IPS DF 6.9 (cell line): ENCODE results near the gene IL12A.

ENCODE experiments used
- DNase-seq: peaks from one replicate; pipeline ENCODE4 v3.0.0-alpha.2; 2013; ENCODE audit warnings: low read depth, low spot score
- H3K27ac ChIP-seq: one replicate; pipeline ENCODE4 v1.5.1; 2013; ENCODE audit warnings: low read length, control low read depth
- H3K27me3 ChIP-seq: 2 replicates; pipeline ENCODE4 v1.6.1; 2013; ENCODE audit warnings: mild to moderate bottlenecking, low read length; ENCODE audit not compliant: control insufficient read depth, insufficient read depth
- H3K36me3 ChIP-seq: 2 replicates; pipeline ENCODE4 v1.6.1; 2013; ENCODE audit warnings: low read length; ENCODE audit not compliant: control insufficient read depth, insufficient read depth
- H3K4me1 ChIP-seq: 2 replicates; pipeline ENCODE4 v1.6.1; 2013; ENCODE audit warnings: low read length; ENCODE audit not compliant: control insufficient read depth, insufficient read depth
- H3K4me3 ChIP-seq: 2 replicates; pipeline ENCODE4 v1.5.1; 2013; ENCODE audit warnings: mild to moderate bottlenecking, low read length
- H3K9me3 ChIP-seq: 2 replicates; pipeline ENCODE4 v1.6.1; 2013; ENCODE audit warnings: low read length, inconsistent platforms; ENCODE audit not compliant: control insufficient read depth, insufficient read depth
- WGBS: extraction: QIAGEN DNeasy Blood & Tissue Kit; methylation state at CpG from one replicate; pipeline ENCODE4 v1.1.7; 2013; ENCODE audit warnings: mixed read lengths, missing lambda C conversion rate; ENCODE audit not compliant: insufficient read length, insufficient coverage; 5-methylcytosine and 5-hydroxymethylcytosine counted together

IL12A gene

DNA sequence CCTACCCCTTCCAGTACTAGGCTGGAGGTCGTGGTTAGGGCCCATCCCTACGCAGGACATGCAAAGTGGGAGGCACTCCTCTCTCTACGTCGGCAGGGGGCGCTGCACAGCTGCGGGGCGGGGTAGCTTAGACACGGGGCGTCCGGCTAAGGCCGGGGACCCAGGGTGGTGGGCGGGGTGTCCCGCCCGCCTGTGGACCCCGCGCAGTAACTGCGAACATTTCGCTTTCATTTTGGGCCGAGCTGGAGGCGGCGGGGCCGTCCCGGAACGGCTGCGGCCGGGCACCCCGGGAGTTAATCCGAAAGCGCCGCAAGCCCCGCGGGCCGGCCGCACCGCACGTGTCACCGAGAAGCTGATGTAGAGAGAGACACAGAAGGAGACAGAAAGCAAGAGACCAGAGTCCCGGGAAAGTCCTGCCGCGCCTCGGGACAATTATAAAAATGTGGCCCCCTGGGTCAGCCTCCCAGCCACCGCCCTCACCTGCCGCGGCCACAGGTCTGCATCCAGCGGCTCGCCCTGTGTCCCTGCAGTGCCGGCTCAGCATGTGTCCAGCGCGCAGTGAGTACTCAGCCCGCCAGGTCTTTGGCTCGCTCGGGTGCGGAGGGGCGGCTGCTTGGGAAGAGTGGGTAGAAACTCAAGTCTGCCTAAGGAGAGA is at the start of gene IL12A:
TSS of gene IL12A (plus strand) at position 219 of the 655 bp plus-strand sequence.
- no peaks in the 10 kb centered on the region for H3K4me1 ChIP-seq
- H3K27ac ChIP-seq, result no peak within 1 kb of the TSS
- peak; percentile 63 for DNase-seq
- no CpG with 5 or more reads among the region's 54 CpGs for WGBS
- H3K27me3 ChIP-seq, result no peaks in the 10 kb centered on the region
- peak within 1 kb of the TSS; percentile 30; the same call in 1 of the 2 replicates for H3K4me3 ChIP-seq
- H3K9me3 ChIP-seq, result no peaks in the 10 kb centered on the region
- no peaks in the 10 kb centered on the region for H3K36me3 ChIP-seq

DNA sequence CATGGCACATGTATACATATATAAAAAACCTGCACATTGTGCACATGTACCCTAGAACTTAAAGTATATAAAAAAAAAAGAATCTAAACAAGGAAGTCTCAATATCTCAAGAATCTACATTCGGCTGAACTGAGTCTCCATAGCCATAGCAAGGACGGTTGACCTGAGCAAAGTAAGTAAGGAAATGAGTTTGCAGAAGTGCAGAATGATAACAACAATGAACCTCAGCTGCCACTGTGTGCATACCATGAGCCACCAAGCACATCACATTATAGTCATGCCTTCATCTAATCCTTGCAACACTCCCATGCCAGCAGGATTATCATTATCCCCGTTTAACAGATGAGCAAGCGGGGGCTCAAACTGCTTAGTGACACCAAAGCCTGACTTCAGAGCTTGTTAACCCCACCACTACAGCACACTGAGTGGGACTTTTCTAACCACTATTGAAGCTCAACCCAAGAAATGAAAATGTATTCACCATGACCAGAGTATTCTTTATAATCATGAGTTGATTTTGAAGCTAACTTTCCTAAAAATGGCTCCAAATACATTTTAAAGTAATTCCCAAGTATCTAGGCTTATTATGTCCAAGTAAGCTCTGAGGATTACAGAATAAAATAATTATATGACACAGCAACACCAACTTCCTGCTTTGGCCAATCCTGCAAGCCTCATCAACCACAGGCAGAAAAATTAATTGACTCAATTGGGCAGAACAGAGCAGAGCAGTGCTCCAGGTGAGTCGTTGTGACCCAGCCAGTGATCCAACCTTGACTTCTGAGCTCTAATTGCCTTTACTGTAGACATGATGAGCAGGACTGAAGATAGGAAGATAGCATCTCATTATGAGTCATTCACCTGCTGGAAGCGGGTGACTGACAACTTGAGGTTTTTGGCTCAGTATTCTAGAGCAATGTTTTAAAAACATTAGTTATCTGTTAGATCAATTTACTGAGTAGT is 47.3 kb upstream of the IL12A start:
- no peak overlapping the region for H3K27ac ChIP-seq
- H3K27me3 ChIP-seq, result no peaks in the 10 kb centered on the region
- H3K4me1 ChIP-seq, result no peaks in the 10 kb centered on the region
- DNase-seq, result no peak
- no peaks in the 10 kb centered on the region for H3K36me3 ChIP-seq
- WGBS, result no CpG with 5 or more reads among the region's 6 CpGs
- H3K4me3 ChIP-seq, result no peak overlapping the region
- H3K9me3 ChIP-seq, result no peaks in the 10 kb centered on the region

DNA sequence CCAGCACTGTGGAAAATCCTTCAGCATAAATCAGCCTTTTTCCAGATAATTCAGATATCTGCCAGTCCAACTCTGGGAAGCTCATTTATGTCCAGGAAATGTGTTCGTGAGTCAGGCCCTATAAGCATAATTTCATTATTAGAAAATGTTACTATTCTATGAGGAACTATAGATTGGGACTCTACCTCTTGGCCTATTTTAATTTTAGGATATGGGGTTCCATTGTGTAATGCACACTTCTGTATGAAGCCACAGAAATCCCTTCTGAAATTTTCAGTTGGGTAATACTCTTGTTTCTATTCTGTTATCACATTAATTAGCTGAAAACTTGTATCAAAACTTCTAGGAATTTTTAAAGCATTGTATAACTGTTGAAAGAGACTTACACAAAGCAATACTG is 43.9 kb upstream of the IL12A start:
- no peak overlapping the region for H3K4me3 ChIP-seq
- DNase-seq, result no peak
- no CpG with 5 or more reads among the region's 1 CpG for WGBS
- no peak overlapping the region for H3K27ac ChIP-seq
- no peaks in the 10 kb centered on the region for H3K27me3 ChIP-seq
- H3K9me3 ChIP-seq, result no peaks in the 10 kb centered on the region
- no peaks in the 10 kb centered on the region for H3K36me3 ChIP-seq
- H3K4me1 ChIP-seq, result no peaks in the 10 kb centered on the region

DNA sequence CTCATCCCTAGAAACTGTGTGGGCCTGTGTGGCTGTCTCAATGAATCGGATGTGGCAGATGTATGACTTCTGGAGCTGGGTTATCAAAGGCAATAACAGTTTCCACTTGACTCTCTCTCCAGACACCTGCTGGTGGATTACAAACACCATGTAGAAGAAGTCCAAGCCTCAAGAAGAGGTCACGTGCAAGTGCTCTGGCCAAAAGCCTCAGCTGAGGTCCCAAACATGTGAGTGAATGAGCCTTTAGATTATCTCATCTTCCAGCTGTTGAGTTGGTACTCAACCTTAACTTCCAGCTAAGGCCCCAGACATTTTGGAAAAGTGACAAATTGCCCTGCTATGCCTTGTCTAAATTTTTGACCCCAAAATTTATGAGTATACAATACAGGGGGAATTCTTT is 42.7 kb upstream of the IL12A start:
- DNase-seq, result no peak
- H3K27ac ChIP-seq, result no peak overlapping the region
- H3K4me1 ChIP-seq, result no peaks in the 10 kb centered on the region
- no peaks in the 10 kb centered on the region for H3K27me3 ChIP-seq
- H3K36me3 ChIP-seq, result no peaks in the 10 kb centered on the region
- WGBS, result no CpG with 5 or more reads among the region's 2 CpGs
- H3K4me3 ChIP-seq, result no peak overlapping the region
- no peaks in the 10 kb centered on the region for H3K9me3 ChIP-seq

DNA sequence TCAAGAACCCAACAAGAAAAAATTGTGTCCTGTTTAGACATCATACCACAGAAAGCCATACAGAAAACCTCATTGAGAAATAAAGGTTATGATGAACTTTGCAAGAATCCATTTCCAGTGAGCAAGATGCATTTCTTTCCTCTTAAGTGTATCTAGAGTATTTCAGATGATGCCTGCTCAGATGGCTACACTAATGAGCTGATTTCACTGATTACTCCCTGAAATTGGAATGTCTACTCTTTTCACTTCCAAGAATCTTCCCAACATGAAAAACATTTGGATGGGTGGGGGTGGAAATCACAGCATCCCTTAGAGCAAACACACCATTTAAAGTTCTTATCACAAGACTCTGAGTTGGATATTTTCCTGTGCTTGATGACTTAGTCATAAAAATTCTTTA is 41.4 kb upstream of the IL12A start:
- H3K4me1 ChIP-seq, result no peaks in the 10 kb centered on the region
- DNase-seq, result no peak
- H3K27me3 ChIP-seq, result no peaks in the 10 kb centered on the region

DNA sequence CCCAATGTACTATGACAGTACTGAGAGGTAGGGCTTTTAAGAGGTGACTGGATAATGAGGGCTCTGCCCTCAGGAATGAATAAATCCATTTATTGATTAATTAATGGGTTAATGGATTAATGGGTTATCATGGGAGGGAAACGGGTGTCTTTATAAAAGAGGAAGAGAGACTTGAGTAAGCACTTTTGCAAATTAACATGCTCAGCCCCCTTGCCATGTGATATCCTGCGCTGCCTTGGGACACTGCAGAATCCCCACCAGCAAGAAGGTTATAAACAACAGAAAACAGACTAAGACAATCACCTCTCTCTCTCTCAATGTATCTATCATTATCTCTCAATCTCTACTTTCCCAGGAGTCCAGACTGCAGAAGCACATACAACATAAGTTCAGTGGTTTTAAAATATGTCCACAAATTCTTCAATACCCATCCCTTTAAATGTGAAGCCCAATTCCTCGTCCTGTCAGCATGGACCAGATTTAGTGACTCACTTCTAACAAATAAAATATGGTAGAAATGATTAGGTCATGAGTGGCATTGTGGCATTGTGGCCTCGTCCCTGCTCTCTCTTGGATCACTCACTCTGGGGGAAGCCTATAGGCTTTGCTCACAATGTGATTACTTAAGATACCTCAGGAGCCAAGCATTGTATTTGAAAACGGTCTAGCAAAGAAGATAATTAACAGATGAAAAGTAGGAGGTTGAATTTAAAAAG is 40.0 kb upstream of the IL12A start:
- Histone ChIP-seq H3K4me3 (no peak overlapping the region), H3K27ac (no peak overlapping the region), H3K9me3 (no peaks in the 10 kb centered on the region), H3K36me3 (no peaks in the 10 kb centered on the region), H3K27me3 (no peaks in the 10 kb centered on the region), H3K4me1 (no peaks in the 10 kb centered on the region)
- WGBS, result 100% methylated on average over 1 of the region's 5 CpGs
- no peak for DNase-seq

More for the DNA sequence above, 41.4 kb upstream of the IL12A start:
- Histone ChIP-seq H3K9me3 (no peaks in the 10 kb centered on the region), H3K27ac (no peak overlapping the region), H3K36me3 (no peaks in the 10 kb centered on the region), H3K4me3 (no peak overlapping the region)

DNA sequence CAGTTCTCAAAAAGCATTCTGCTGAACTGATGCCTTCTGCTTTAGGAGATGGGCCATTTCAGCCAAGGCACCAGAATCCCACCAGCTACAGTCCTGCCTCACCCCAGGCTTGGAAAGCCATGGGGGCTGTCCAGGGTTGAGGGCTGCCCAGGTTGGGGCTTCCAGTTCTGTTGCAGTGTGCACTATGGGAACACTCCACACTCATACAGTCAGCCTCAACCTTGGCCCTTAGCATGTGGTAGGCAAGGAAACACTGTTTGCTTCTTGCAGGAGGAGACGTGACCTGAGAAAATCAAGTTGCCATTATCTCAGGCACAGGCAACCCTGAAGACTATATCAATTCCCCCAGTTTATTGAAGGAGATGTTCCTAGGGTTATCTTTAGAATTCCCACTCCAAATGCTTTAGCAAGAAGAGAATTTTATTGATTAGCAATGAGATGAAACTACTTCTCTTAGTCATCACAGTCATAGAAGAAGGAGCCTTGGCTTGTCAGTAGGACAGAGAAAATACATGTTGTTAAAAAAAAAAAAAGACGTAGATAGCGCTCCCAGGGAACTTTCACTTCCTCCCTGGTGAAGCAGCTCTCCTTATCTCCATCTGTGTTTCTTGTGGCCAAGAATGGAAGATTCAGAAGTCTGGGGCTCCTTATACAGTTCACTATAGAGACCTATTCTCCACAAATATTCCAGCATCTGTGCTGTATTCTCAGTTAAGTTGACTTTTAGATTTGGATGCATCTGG is 38.3 kb upstream of the IL12A start:
- H3K36me3 ChIP-seq, result no peaks in the 10 kb centered on the region
- H3K27ac ChIP-seq, result no peak overlapping the region
- no peaks in the 10 kb centered on the region for H3K27me3 ChIP-seq
- no peaks in the 10 kb centered on the region for H3K9me3 ChIP-seq
- H3K4me3 ChIP-seq, result no peak overlapping the region
- WGBS, result no CpG with 5 or more reads among the region's 3 CpGs
- DNase-seq, result no peak
- H3K4me1 ChIP-seq, result no peaks in the 10 kb centered on the region

DNA sequence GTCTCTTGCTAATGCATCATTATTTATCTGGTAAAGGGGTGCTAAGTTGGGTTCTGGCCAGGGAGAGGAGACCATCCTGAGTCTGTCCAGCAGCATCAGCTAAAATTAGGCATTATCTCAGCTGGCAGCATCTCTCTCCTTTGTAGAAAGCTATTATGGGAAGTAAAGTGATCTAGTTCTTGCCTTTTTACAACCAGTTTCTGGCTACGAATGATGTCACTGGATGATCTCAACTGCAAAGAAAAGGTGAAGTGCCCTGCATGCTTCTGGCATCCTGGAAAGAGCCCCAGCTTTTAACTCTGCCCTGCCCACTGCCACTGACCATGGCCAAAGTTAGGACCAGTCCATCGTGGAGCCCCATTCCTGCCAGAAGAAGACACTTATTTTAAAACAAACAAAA is 37.1 kb upstream of the IL12A start:
- no peaks in the 10 kb centered on the region for H3K9me3 ChIP-seq
- no peaks in the 10 kb centered on the region for H3K27me3 ChIP-seq
- no peaks in the 10 kb centered on the region for H3K4me1 ChIP-seq
- no peak overlapping the region for H3K4me3 ChIP-seq
- no CpG with 5 or more reads among the region's 2 CpGs for WGBS
- H3K27ac ChIP-seq, result no peak overlapping the region
- no peak for DNase-seq
- no peaks in the 10 kb centered on the region for H3K36me3 ChIP-seq

DNA sequence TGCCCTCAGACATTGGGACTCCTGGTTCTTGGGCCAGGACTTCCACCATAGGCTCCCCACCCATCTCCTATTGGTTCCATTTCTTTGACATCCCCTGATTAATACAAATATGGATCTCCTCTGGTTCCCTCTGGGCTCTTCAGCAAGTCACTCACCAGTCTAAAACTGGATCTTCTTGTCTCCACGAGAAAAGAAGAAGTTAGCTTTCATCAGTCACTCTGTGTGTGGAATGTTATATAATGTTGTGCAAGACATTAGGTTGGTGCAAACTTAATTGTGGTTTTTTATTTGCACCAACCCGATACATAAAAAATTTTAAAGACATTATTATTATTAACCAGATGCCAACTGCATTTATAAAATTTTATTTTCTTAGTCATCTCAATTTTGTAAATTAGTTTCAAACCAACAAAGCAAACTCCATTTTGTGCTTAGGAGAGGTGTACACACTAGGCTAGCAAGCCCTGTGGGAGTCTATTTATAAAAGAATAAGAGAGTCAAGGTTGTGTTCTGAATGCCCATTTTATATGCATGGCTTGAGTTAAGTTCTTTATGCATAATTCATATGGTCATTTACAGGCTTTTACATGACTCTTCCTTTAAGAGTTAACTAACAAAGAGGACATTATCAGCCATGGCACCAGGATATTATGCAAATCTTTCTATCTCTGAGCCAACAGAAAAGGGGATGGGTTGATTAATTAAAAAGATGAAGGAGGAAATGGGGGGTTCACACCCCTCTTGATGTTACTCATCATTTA is 35.1 kb upstream of the IL12A start:
- Histone ChIP-seq H3K9me3 (no peaks in the 10 kb centered on the region), H3K4me3 (no peak overlapping the region), H3K27me3 (no peaks in the 10 kb centered on the region), H3K36me3 (no peaks in the 10 kb centered on the region), H3K4me1 (no peaks in the 10 kb centered on the region), H3K27ac (no peak overlapping the region)
- no peak for DNase-seq
- WGBS, result no CpG with 5 or more reads among the region's 2 CpGs
